Nephron (organoid): ENCODE measurements around the gene CRY1.

Source experiments
- H3K27ac Mint-ChIP-seq, 3 experiments: 2 replicates each; pipeline ENCODE4 v1.8.0; 2020; ENCODE audit warnings: mixed read lengths in 3 of 3, mild to moderate bottlenecking in 2 of 3, moderate library complexity in 1 of 3
- H3K27me3 Mint-ChIP-seq: 2 replicates; pipeline ENCODE4 v1.8.0; 2021; ENCODE audit warnings: low read depth, mild to moderate bottlenecking, moderate library complexity, mixed read lengths
- H3K36me3 Mint-ChIP-seq: 2 replicates; pipeline ENCODE4 v1.8.0; 2020; ENCODE audit warnings: low read depth, mixed read lengths
- H3K4me1 Mint-ChIP-seq: 2 replicates; pipeline ENCODE4 v1.8.0; 2020; ENCODE audit warnings: mixed read lengths
- H3K4me3 Mint-ChIP-seq, 3 experiments: 2 replicates each; pipeline ENCODE4 v1.8.0; 2020; ENCODE audit warnings: mild to moderate bottlenecking in 3 of 3, mixed read lengths in 3 of 3, moderate library complexity in 2 of 3
- H3K9me3 Mint-ChIP-seq: 2 replicates; pipeline ENCODE4 v1.8.0; 2020; ENCODE audit warnings: mixed read lengths
- TF ChIP-seq, protein P1 (sequence below), 3 experiments: fragments of 200-600 bp; sonication (generic); IDR thresholded peaks; one replicate each; pipeline ENCODE4 v1.5.0; 2021; ENCODE audit warnings: antibody characterized with exemption in 3 of 3; ENCODE audit not compliant: unreplicated experiment in 3 of 3

Gene CRY1

GRCh38 chr12:106956048-106956578, 137.2 kb downstream of the CRY1 start:
- H3K27me3 Mint-ChIP-seq: no peaks in the 10 kb centered on the region
- no peaks in the 10 kb centered on the region for H3K9me3 Mint-ChIP-seq
- peak overlapping the region; percentile 98 to 100 (median 99) for H3K4me3 Mint-ChIP-seq
- H3K4me1 Mint-ChIP-seq: peaks cover 34% of the 10 kb centered on the region
- H3K27ac Mint-ChIP-seq: peak overlapping the region; percentile 91 to 98 (median 93)
- peaks cover 14% of the 10 kb centered on the region for H3K36me3 Mint-ChIP-seq
- TF ChIP-seq, protein P1, sequence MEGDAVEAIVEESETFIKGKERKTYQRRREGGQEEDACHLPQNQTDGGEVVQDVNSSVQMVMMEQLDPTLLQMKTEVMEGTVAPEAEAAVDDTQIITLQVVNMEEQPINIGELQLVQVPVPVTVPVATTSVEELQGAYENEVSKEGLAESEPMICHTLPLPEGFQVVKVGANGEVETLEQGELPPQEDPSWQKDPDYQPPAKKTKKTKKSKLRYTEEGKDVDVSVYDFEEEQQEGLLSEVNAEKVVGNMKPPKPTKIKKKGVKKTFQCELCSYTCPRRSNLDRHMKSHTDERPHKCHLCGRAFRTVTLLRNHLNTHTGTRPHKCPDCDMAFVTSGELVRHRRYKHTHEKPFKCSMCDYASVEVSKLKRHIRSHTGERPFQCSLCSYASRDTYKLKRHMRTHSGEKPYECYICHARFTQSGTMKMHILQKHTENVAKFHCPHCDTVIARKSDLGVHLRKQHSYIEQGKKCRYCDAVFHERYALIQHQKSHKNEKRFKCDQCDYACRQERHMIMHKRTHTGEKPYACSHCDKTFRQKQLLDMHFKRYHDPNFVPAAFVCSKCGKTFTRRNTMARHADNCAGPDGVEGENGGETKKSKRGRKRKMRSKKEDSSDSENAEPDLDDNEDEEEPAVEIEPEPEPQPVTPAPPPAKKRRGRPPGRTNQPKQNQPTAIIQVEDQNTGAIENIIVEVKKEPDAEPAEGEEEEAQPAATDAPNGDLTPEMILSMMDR (IDR thresholded peaks at IDR 0.05; ENCODE audit: unreplicated experiment in 3 of 3): no peak

DNA sequence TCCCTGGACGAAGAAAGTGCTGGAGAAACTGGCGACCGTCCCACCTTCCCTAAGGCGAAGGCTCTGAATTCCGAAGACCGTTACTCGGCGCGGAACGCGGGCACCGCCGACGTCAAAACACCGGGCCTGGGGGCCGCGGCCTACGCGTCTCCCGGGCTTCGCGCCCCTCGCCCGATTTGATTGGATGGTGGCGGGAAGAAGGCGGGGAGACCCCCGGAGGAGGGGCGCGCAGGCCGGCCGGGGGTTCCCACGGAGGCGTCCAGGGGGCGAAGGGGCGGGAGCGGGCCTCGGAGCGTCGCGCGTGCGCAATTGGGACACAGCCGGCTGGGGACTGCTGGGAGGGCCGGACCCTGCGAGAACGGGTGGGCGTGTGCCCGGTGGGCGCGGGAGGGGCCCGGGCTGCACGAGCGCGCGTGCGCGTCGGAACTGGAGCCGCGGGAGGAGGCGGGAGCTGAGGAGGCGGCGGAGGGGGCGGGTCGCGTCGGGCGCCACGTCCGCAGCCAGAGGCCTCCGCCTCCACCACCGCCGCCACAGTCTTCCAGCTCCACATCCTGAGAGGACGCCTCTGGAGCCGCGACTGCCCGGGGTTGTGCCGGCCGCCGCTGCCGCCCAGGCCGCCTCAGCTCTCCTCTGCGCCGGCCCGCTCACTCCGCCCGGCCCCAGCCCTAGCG, 137.8 kb downstream of the CRY1 start, which contains the start of gene TMEM263:
TSS of gene TMEM263 (plus strand) at position 531 of the 671 bp plus-strand sequence. CDS start 11,210 bp downstream, outside the sequence.
- Mint-ChIP-seq H3K36me3 (peaks cover 8% of the 10 kb centered on the region), H3K27me3 (no peaks in the 10 kb centered on the region), H3K4me3 (peak within 1 kb of the TSS; percentile 98 to 100 (median 99)), H3K4me1 (peaks cover 30% of the 10 kb centered on the region), H3K9me3 (peaks cover 3% of the 10 kb centered on the region), H3K27ac (peak within 1 kb of the TSS; percentile 93 to 99 (median 98))
- TF ChIP-seq, protein P1 (IDR thresholded peaks at IDR 0.05; ENCODE audit: unreplicated experiment in 3 of 3): no peak

DNA sequence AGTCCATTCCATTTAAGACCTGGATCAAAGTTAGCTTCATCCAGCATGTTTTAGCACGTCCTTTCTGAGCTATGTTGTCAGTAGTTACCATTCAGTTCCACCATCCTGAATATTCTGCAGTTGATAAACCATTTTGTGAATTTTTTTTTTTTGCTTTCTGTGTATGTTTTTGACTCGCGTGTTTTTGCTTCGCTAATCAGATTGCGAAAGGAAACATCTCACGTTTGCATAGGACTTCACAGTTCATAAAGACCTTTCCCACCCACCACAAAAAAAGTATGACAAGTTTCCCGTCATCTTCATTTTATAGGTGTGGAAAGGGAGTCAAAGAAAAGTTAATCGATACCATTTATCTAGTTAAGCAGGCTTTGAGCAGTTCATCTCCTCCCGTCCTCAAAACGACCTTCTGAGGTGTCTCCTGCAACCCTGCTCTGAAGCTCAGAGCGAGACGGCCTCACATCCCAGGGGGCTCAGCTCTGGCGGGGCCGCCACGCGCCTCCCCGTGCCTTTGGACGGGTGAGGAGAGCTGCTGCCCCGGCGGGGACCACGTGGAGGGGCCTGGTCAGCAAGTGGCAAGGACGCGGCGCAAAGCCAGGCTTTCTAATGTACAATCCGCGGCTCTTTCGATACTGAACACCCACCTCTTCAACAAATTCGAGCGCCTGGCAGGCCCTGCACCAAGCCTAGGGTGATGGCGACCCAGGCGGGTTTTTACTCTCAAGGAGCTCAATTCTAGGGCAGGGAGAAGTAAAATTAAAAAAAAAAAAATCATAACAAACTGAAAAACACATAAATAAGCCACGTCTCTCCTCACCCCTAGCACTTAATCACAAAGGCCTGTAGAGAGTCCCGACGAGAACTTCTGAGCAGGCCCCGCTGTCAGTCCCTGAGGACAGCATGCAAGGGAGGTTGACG, 138.6 kb downstream of the CRY1 start:
- H3K27me3 Mint-ChIP-seq: no peaks in the 10 kb centered on the region
- H3K4me3 Mint-ChIP-seq: peak overlapping the region; percentile 93 to 99 (median 94)
- H3K36me3 Mint-ChIP-seq: peaks cover 6% of the 10 kb centered on the region
- H3K9me3 Mint-ChIP-seq: peaks cover 5% of the 10 kb centered on the region
- H3K27ac Mint-ChIP-seq: peak overlapping the region; percentile 92 to 99 (median 98)
- H3K4me1 Mint-ChIP-seq: peaks cover 30% of the 10 kb centered on the region
- TF ChIP-seq, protein P1 (IDR thresholded peaks at IDR 0.05; ENCODE audit: unreplicated experiment in 3 of 3): no peak

GRCh38 chr12:106953352-106954250, 139.7 kb downstream of the CRY1 start:
- Mint-ChIP-seq H3K4me1 (peaks cover 25% of the 10 kb centered on the region), H3K4me3 (peak overlapping the region; percentile 71 to 99 (median 94)), H3K36me3 (peaks cover under 1% of the 10 kb centered on the region), H3K9me3 (peaks cover 12% of the 10 kb centered on the region), H3K27me3 (no peaks in the 10 kb centered on the region), H3K27ac (peak overlapping the region; percentile 70 to 98 (median 71))
- TF ChIP-seq, protein P1 (IDR thresholded peaks at IDR 0.05; ENCODE audit: unreplicated experiment in 3 of 3): no peak

DNA sequence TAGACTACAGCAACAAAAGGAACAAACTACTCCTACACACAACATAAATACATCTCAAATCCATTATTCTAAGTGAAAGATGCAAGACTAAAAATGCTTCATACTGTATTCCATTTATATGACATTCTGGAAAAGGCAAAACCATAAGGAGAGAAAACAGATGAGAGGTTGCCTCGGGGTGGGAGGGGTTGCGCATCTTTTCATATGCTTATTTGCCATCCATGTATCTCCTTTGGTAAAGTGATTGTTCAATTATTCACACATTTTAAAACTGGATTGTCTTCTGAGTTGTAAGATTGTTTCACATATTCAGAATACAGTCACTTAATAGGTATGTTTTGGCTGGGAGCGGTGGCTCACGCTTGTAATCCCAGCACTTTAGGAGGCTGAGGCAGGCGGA, 142.8 kb downstream of the CRY1 start:
- TF ChIP-seq, protein P1 (IDR thresholded peaks at IDR 0.05; ENCODE audit: unreplicated experiment in 3 of 3): no peak
- Mint-ChIP-seq H3K4me1 (peaks cover 6% of the 10 kb centered on the region), H3K27ac (no peak overlapping the region)

More for the DNA sequence above, 142.8 kb downstream of the CRY1 start:
- H3K36me3 Mint-ChIP-seq: no peaks in the 10 kb centered on the region
- peaks cover 23% of the 10 kb centered on the region for H3K9me3 Mint-ChIP-seq
- H3K27me3 Mint-ChIP-seq: no peaks in the 10 kb centered on the region
- no peak overlapping the region for H3K4me3 Mint-ChIP-seq
